Measurements from ENCODE around the gene ROMO1. TPM values are rescaled to one million over a fixed set of nuclear protein-coding genes. Genes with fewer than 3 reads are reported as not detected.

ROMO1 gene
- polyA plus RNA-seq, 2 donors, result 335 to 517 TPM

- Histone ChIP-seq H3K27me3 (ENCODE audit: control insufficient read depth in 1 of 2, insufficient read depth in 2 of 2, low read length in 2 of 2) (no peaks in the 10 kb centered on the region), H3K9me3 (ENCODE audit: control insufficient read depth in 2 of 2, insufficient read depth in 1 of 2, low read depth in 1 of 2, low read length in 1 of 2) (no peaks in the 10 kb centered on the region), H3K4me3 (ENCODE audit: low read depth in 1 of 2, low read length in 2 of 2) (no peak overlapping the region), H3K4me1 (ENCODE audit: control insufficient read depth in 2 of 2, insufficient read depth in 2 of 2, low read length in 1 of 2) (no peaks in the 10 kb centered on the region), H3K36me3 (ENCODE audit: control insufficient read depth in 2 of 2, insufficient read depth in 2 of 2, low read length in 1 of 2) (peaks cover 2 to 13% of the 10 kb centered on the region in 2 donors), H3K27ac (ENCODE audit: low read depth in 2 of 2, low read length in 1 of 2) (no peak overlapping the region)
Measured at GRCh38 chr20:35734374-35734773, 35.2 kb downstream of the ROMO1 start.

- Histone ChIP-seq H3K27me3 (ENCODE audit: control insufficient read depth in 1 of 2, insufficient read depth in 2 of 2, low read length in 2 of 2) (no peaks in the 10 kb centered on the region), H3K36me3 (ENCODE audit: control insufficient read depth in 2 of 2, insufficient read depth in 2 of 2, low read length in 1 of 2) (peaks cover 2 to 12% of the 10 kb centered on the region in 2 donors), H3K4me3 (ENCODE audit: low read depth in 1 of 2, low read length in 2 of 2) (no peak overlapping the region), H3K4me1 (ENCODE audit: control insufficient read depth in 2 of 2, insufficient read depth in 2 of 2, low read length in 1 of 2) (no peaks in the 10 kb centered on the region), H3K9me3 (ENCODE audit: control insufficient read depth in 2 of 2, insufficient read depth in 1 of 2, low read depth in 1 of 2, low read length in 1 of 2) (no peaks in the 10 kb centered on the region), H3K27ac (ENCODE audit: low read depth in 2 of 2, low read length in 1 of 2) (no peak overlapping the region)
- WGBS, 2 donors, result 61 to 62% methylated on average over 4 of the region's 4 CpGs
Measured at GRCh38 chr20:35734777-35735649, 35.8 kb downstream of the ROMO1 start.

- H3K36me3 ChIP-seq (ENCODE audit: control insufficient read depth in 2 of 2, insufficient read depth in 2 of 2, low read length in 1 of 2), result peaks cover 2 to 14% of the 10 kb centered on the region in 2 donors
- H3K27ac ChIP-seq (ENCODE audit: low read depth in 2 of 2, low read length in 1 of 2), result no peak overlapping the region
- WGBS, 2 donors, result 48 to 55% methylated on average over 7 of the region's 7 CpGs
- no peaks in the 10 kb centered on the region for H3K9me3 ChIP-seq (ENCODE audit: control insufficient read depth in 2 of 2, insufficient read depth in 1 of 2, low read depth in 1 of 2, low read length in 1 of 2)
- no peaks in the 10 kb centered on the region for H3K27me3 ChIP-seq (ENCODE audit: control insufficient read depth in 1 of 2, insufficient read depth in 2 of 2, low read length in 2 of 2)
- H3K4me3 ChIP-seq (ENCODE audit: low read depth in 1 of 2, low read length in 2 of 2), result peak overlapping the region in 1 of 2 donors; percentile 3
- H3K4me1 ChIP-seq (ENCODE audit: control insufficient read depth in 2 of 2, insufficient read depth in 2 of 2, low read length in 1 of 2), result no peaks in the 10 kb centered on the region
Measured at GRCh38 chr20:35735826-35736470, 36.7 kb downstream of the ROMO1 start.

GRCh38 chr20:35737865-35738333, 38.7 kb downstream of the ROMO1 start:
- H3K27ac ChIP-seq (ENCODE audit: low read depth in 2 of 2, low read length in 1 of 2), result no peak overlapping the region
- peaks cover 0 to 10% of the 10 kb centered on the region in 2 donors for H3K36me3 ChIP-seq (ENCODE audit: control insufficient read depth in 2 of 2, insufficient read depth in 2 of 2, low read length in 1 of 2)

GRCh38 chr20:35738410-35739179, 39.4 kb downstream of the ROMO1 start:
- no peaks in the 10 kb centered on the region for H3K9me3 ChIP-seq (ENCODE audit: control insufficient read depth in 2 of 2, insufficient read depth in 1 of 2, low read depth in 1 of 2, low read length in 1 of 2)
- H3K4me1 ChIP-seq (ENCODE audit: control insufficient read depth in 2 of 2, insufficient read depth in 2 of 2, low read length in 1 of 2), result no peaks in the 10 kb centered on the region
- H3K4me3 ChIP-seq (ENCODE audit: low read depth in 1 of 2, low read length in 2 of 2), result no peak overlapping the region
- H3K27ac ChIP-seq (ENCODE audit: low read depth in 2 of 2, low read length in 1 of 2), result no peak overlapping the region
- 46 to 48% methylated on average over 4 of the region's 4 CpGs for WGBS, 2 donors
- H3K27me3 ChIP-seq (ENCODE audit: control insufficient read depth in 1 of 2, insufficient read depth in 2 of 2, low read length in 2 of 2), result no peaks in the 10 kb centered on the region
- peaks cover 0 to 8% of the 10 kb centered on the region in 2 donors for H3K36me3 ChIP-seq (ENCODE audit: control insufficient read depth in 2 of 2, insufficient read depth in 2 of 2, low read length in 1 of 2)

More at GRCh38 chr20:35737865-35738333, 38.7 kb downstream of the ROMO1 start:
- WGBS, 2 donors, result 91 to 96% methylated on average over 15 of the region's 15 CpGs
- Histone ChIP-seq H3K27me3 (ENCODE audit: control insufficient read depth in 1 of 2, insufficient read depth in 2 of 2, low read length in 2 of 2) (no peaks in the 10 kb centered on the region), H3K4me1 (ENCODE audit: control insufficient read depth in 2 of 2, insufficient read depth in 2 of 2, low read length in 1 of 2) (no peaks in the 10 kb centered on the region), H3K9me3 (ENCODE audit: control insufficient read depth in 2 of 2, insufficient read depth in 1 of 2, low read depth in 1 of 2, low read length in 1 of 2) (no peaks in the 10 kb centered on the region), H3K4me3 (ENCODE audit: low read depth in 1 of 2, low read length in 2 of 2) (no peak overlapping the region)

- Histone ChIP-seq H3K36me3 (ENCODE audit: control insufficient read depth in 2 of 2, insufficient read depth in 2 of 2, low read length in 1 of 2) (peaks cover 0 to 8% of the 10 kb centered on the region in 2 donors), H3K9me3 (ENCODE audit: control insufficient read depth in 2 of 2, insufficient read depth in 1 of 2, low read depth in 1 of 2, low read length in 1 of 2) (no peaks in the 10 kb centered on the region), H3K4me3 (ENCODE audit: low read depth in 1 of 2, low read length in 2 of 2) (peak overlapping the region in 1 of 2 donors; percentile 97), H3K27me3 (ENCODE audit: control insufficient read depth in 1 of 2, insufficient read depth in 2 of 2, low read length in 2 of 2) (no peaks in the 10 kb centered on the region), H3K4me1 (ENCODE audit: control insufficient read depth in 2 of 2, insufficient read depth in 2 of 2, low read length in 1 of 2) (no peaks in the 10 kb centered on the region), H3K27ac (ENCODE audit: low read depth in 2 of 2, low read length in 1 of 2) (no peak overlapping the region)
- WGBS, 2 donors, result 44 to 50% methylated on average over 7 of the region's 7 CpGs
Measured at GRCh38 chr20:35739294-35740163, 40.3 kb downstream of the ROMO1 start.

- Histone ChIP-seq H3K36me3 (ENCODE audit: control insufficient read depth in 2 of 2, insufficient read depth in 2 of 2, low read length in 1 of 2) (peaks cover 0 to 6% of the 10 kb centered on the region in 2 donors), H3K9me3 (ENCODE audit: control insufficient read depth in 2 of 2, insufficient read depth in 1 of 2, low read depth in 1 of 2, low read length in 1 of 2) (no peaks in the 10 kb centered on the region), H3K27me3 (ENCODE audit: control insufficient read depth in 1 of 2, insufficient read depth in 2 of 2, low read length in 2 of 2) (no peaks in the 10 kb centered on the region), H3K4me3 (ENCODE audit: low read depth in 1 of 2, low read length in 2 of 2) (peak within 1 kb of the TSS; percentile 75 to 97), H3K4me1 (ENCODE audit: control insufficient read depth in 2 of 2, insufficient read depth in 2 of 2, low read length in 1 of 2) (no peaks in the 10 kb centered on the region), H3K27ac (ENCODE audit: low read depth in 2 of 2, low read length in 1 of 2) (peak within 1 kb of the TSS; percentile 98 to 100)
- 0% methylated on average over 66 of the region's 66 CpGs for WGBS, 2 donors
Measured at GRCh38 chr20:35741892-35742740, 42.9 kb downstream of the ROMO1 start, which contains the start of gene RBM39. TSS of gene RBM39 (minus strand) at chr20:35742260. CDS start at chr20:35740874, 1,386 bp downstream.

- Histone ChIP-seq H3K27ac (ENCODE audit: low read depth in 2 of 2, low read length in 1 of 2) (peak overlapping the region; percentile 75 to 92), H3K9me3 (ENCODE audit: control insufficient read depth in 2 of 2, insufficient read depth in 1 of 2, low read depth in 1 of 2, low read length in 1 of 2) (no peaks in the 10 kb centered on the region), H3K4me3 (ENCODE audit: low read depth in 1 of 2, low read length in 2 of 2) (peak overlapping the region; percentile 44 to 79), H3K4me1 (ENCODE audit: control insufficient read depth in 2 of 2, insufficient read depth in 2 of 2, low read length in 1 of 2) (no peaks in the 10 kb centered on the region), H3K36me3 (ENCODE audit: control insufficient read depth in 2 of 2, insufficient read depth in 2 of 2, low read length in 1 of 2) (peaks cover 0 to 6% of the 10 kb centered on the region in 2 donors), H3K27me3 (ENCODE audit: control insufficient read depth in 1 of 2, insufficient read depth in 2 of 2, low read length in 2 of 2) (no peaks in the 10 kb centered on the region)
- 1 to 2% methylated on average over 8 of the region's 8 CpGs for WGBS, 2 donors
Measured at GRCh38 chr20:35742741-35743523, 43.7 kb downstream of the ROMO1 start.
